DOHH2 (cell line): ENCODE results near the gene CYTIP.

ENCODE experiments used
- H3F3A ChIP-seq: fragments of 200-600 bp; sonication (generic), shearing (Covaris generic); 2 replicates; pipeline ENCODE4 v1.6.0; 2016; ENCODE audit warnings: antibody characterized with exemption, mild to moderate bottlenecking; ENCODE audit not compliant: control insufficient read depth, insufficient read depth
- H3K27ac ChIP-seq: fragments of 200-600 bp; sonication (generic); 2 replicates; pipeline ENCODE4 v1.5.1; 2014; ENCODE audit warnings: low read depth, mild to moderate bottlenecking, low read length, moderate library complexity
- H3K27me3 ChIP-seq: fragments of 200-600 bp; sonication (generic); 2 replicates; pipeline ENCODE4 v1.6.1; 2014; ENCODE audit warnings: mild to moderate bottlenecking, low read length, mixed read lengths; ENCODE audit not compliant: control insufficient read depth
- H3K36me3 ChIP-seq: fragments of 200-600 bp; sonication (generic); 2 replicates; pipeline ENCODE4 v1.6.1; 2014; ENCODE audit warnings: mild to moderate bottlenecking, low read length, moderate library complexity, mixed read lengths; ENCODE audit not compliant: control insufficient read depth
- H3K4me1 ChIP-seq: fragments of 200-600 bp; sonication (generic); 2 replicates; pipeline ENCODE4 v1.6.1; 2014; ENCODE audit warnings: mild to moderate bottlenecking, low read length, mixed read lengths; ENCODE audit not compliant: control insufficient read depth
- H3K4me2 ChIP-seq: fragments of 200-600 bp; sonication (generic); 2 replicates; pipeline ENCODE4 v1.6.0; 2014; ENCODE audit warnings: mild to moderate bottlenecking, low read length, moderate library complexity
- H3K4me3 ChIP-seq: fragments of 200-600 bp; sonication (generic); 2 replicates; pipeline ENCODE4 v1.5.1; 2014; ENCODE audit warnings: mild to moderate bottlenecking, low read length, mixed read lengths
- H3K79me2 ChIP-seq: fragments of 200-600 bp; sonication (generic); 2 replicates; pipeline ENCODE4 v1.6.1; 2014; ENCODE audit warnings: mild to moderate bottlenecking, low read length, mixed read lengths; ENCODE audit not compliant: control insufficient read depth
- H3K9me2 ChIP-seq: fragments of 200-600 bp; sonication (generic); replicated peaks from 2 replicates; pipeline ENCODE4 v1.6.1; 2014; ENCODE audit warnings: mild to moderate bottlenecking, low read length, mixed read lengths; ENCODE audit not compliant: control insufficient read depth
- H3K9me3 ChIP-seq: fragments of 200-600 bp; sonication (generic); 2 replicates; pipeline ENCODE4 v1.6.1; 2014; ENCODE audit warnings: antibody characterized with exemption, low read length, mixed read lengths; ENCODE audit not compliant: control insufficient read depth, insufficient read depth
- H4K20me1 ChIP-seq: fragments of 200-600 bp; sonication (generic); 2 replicates; pipeline ENCODE4 v1.6.0; 2014; ENCODE audit warnings: low read depth, mild to moderate bottlenecking, antibody characterized with exemption, low read length, moderate library complexity; ENCODE audit not compliant: control insufficient read depth, insufficient read depth
- EZH2phosphoT487 ChIP-seq: fragments of 200-600 bp; sonication (generic); IDR thresholded peaks from 2 replicates; pipeline ENCODE4 v1.6.1; 2017; ENCODE audit warnings: borderline replicate concordance, mild to moderate bottlenecking, antibody characterized with exemption, low read length, moderate library complexity, mixed read lengths
- TF ChIP-seq, protein P1 (sequence below): fragments of 200-600 bp; sonication (generic); IDR thresholded peaks from one replicate; pipeline ENCODE4 v1.5.1; 2014; ENCODE audit warnings: antibody characterized with exemption, mild to moderate bottlenecking, low read depth, low read length; ENCODE audit not compliant: poor library complexity, severe bottlenecking

The CYTIP gene

DNA sequence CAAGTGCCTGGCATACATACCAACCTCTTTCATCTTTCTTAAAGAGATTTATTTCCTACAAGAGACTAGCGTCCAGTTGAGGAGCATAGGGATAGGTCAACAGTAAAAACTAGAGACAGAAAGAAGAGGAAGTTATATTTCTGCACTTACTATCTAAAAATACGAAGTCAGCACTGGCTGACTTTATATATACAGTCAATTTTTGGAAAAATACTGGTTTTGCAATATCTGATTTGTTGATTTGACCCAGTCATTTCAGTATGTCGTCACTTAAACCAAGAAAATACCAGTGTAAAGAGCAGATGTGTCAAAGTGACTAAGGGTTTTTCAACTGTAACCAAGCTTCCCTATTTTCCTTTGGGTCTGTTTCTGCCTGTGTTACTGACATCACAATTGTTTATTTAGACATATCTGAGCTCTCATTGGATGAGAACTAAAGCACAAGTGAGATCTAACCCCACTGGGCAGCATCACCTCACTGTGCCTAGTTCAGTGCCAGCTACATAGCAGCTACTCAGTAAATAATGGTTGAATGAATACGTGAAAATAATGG, 23.0 kb downstream of the CYTIP start:
- no peak overlapping the region for H3K4me3 ChIP-seq
- H3F3A ChIP-seq = peaks cover 38% of the 10 kb centered on the region
- peak overlapping the region; percentile 6; the same call in 1 of the 2 replicates for H3K27ac ChIP-seq
- no peak overlapping the region for H3K4me2 ChIP-seq
- no peaks in the 10 kb centered on the region for H3K9me3 ChIP-seq
- peaks cover 75% of the 10 kb centered on the region for H3K79me2 ChIP-seq
- H3K9me2 ChIP-seq = no peaks in the 10 kb centered on the region
- H3K36me3 ChIP-seq = peaks cover 96% of the 10 kb centered on the region
- H3K4me1 ChIP-seq = peaks cover 72% of the 10 kb centered on the region
- 0 out of 2 replicates have a peak, but pooled peaks cover under 1% of the 10 kb centered on the region for H4K20me1 ChIP-seq
- TF ChIP-seq, protein P1, sequence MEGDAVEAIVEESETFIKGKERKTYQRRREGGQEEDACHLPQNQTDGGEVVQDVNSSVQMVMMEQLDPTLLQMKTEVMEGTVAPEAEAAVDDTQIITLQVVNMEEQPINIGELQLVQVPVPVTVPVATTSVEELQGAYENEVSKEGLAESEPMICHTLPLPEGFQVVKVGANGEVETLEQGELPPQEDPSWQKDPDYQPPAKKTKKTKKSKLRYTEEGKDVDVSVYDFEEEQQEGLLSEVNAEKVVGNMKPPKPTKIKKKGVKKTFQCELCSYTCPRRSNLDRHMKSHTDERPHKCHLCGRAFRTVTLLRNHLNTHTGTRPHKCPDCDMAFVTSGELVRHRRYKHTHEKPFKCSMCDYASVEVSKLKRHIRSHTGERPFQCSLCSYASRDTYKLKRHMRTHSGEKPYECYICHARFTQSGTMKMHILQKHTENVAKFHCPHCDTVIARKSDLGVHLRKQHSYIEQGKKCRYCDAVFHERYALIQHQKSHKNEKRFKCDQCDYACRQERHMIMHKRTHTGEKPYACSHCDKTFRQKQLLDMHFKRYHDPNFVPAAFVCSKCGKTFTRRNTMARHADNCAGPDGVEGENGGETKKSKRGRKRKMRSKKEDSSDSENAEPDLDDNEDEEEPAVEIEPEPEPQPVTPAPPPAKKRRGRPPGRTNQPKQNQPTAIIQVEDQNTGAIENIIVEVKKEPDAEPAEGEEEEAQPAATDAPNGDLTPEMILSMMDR = no peak
- no peak for TF ChIP-seq EZH2phosphoT487
- no peaks in the 10 kb centered on the region for H3K27me3 ChIP-seq

DNA sequence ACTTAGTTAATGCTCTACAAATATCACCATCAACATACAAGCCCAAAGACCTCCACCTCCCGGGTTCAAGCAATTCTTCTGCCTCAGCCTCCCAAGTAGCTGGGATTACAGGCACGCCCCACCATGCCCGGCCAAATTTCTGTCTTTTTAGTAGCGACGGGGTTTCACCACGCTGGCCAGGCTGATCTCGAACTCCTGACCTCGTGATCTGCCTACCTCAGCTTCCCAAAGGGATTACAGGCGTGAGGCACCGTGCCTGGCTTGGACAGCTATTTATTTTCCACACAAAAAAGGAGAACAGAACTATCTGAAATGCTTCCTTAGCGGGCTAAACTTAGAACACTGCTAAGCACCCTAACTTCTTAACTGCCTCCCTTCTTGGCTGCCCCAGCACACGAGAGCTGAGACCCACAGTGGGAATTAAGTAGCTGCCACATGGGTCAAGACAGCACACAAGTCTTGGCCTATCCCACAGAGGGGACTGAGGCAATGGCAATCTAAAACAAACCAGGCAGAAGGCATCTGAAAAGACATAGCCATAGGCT, 24.8 kb downstream of the CYTIP start:
- TF ChIP-seq, protein P1 = no peak
- TF ChIP-seq EZH2phosphoT487 = no peak
- peaks cover 76% of the 10 kb centered on the region for H3K79me2 ChIP-seq
- H4K20me1 ChIP-seq = 0 out of 2 replicates have a peak, but pooled peaks cover 2% of the 10 kb centered on the region
- no peaks in the 10 kb centered on the region for H3K9me2 ChIP-seq
- H3K27me3 ChIP-seq = no peaks in the 10 kb centered on the region
- peaks cover 40% of the 10 kb centered on the region for H3F3A ChIP-seq
- no peak overlapping the region for H3K27ac ChIP-seq
- peaks cover 96% of the 10 kb centered on the region for H3K36me3 ChIP-seq
- H3K4me1 ChIP-seq = peaks cover 86% of the 10 kb centered on the region
- H3K4me2 ChIP-seq = no peak overlapping the region
- H3K9me3 ChIP-seq = no peaks in the 10 kb centered on the region
- no peak overlapping the region for H3K4me3 ChIP-seq

DNA sequence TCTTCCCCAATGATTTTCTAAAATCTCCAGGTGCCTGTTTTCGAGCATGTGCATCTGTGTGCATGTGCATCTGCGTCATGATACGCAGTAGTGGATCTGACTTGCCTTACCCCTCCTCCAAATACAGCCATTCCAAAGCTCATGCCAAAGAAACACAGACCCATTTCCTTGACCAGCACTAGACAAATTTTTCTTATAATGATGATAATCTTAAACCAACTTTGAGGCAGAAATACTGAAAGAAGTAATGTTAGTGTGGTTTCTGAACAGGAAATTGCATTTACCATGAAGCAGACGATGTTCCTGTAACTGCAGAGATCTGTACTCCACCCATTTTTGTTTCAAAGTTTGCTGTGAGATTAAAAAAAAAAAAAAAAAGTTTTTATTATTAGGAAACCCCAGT, 25.6 kb downstream of the CYTIP start:
- Histone ChIP-seq H3K79me2 (peaks cover 76% of the 10 kb centered on the region), H3K4me1 (peaks cover 91% of the 10 kb centered on the region), H4K20me1 (0 out of 2 replicates have a peak, but pooled peaks cover 2% of the 10 kb centered on the region), H3K9me3 (no peaks in the 10 kb centered on the region), H3K27ac (peak overlapping the region; percentile 10), H3K36me3 (peaks cover 96% of the 10 kb centered on the region), H3K9me2 (no peaks in the 10 kb centered on the region), H3K27me3 (no peaks in the 10 kb centered on the region), H3K4me3 (no peak overlapping the region), H3K4me2 (peak overlapping the region; percentile 3; the same call in 1 of the 2 replicates), H3F3A (peaks cover 42% of the 10 kb centered on the region)
- TF ChIP-seq, protein P1 = no peak
- TF ChIP-seq EZH2phosphoT487 = no peak
